CD14-positive monocyte (primary cell): ENCODE results near the gene CUBN. TPM values are rescaled to one million over a fixed set of nuclear protein-coding genes. Genes with fewer than 3 reads are reported as not detected.

Source experiments
- DNase-seq, 3 donors: peaks; one replicate each; pipeline ENCODE4 v3.0.0-alpha.2; 2011 to 2022
- H2AFZ ChIP-seq: 2 replicates; pipeline ENCODE4 v1.6.0; 2012; ENCODE audit warnings: mild to moderate bottlenecking, low read depth, low read length, inconsistent platforms; ENCODE audit not compliant: insufficient read depth, poor library complexity, severe bottlenecking
- H3K27ac ChIP-seq, 2 donors: 1 replicate in 1 of 2; 2 replicates in 1 of 2; pipeline ENCODE4 v1.5.1; 2012 to 2013; ENCODE audit warnings: low read length in 2 of 2, control low read depth in 1 of 2, inconsistent platforms in 1 of 2, low read depth in 1 of 2, mild to moderate bottlenecking in 1 of 2
- H3K27me3 ChIP-seq, 2 donors: one replicate each; pipeline versions ENCODE4 v1.6.0 to v1.6.1; 2011 to 2013; ENCODE audit warnings: low read length in 2 of 2; ENCODE audit not compliant: control insufficient read depth in 2 of 2, insufficient read depth in 2 of 2
- H3K36me3 ChIP-seq, 2 donors: replicated peaks in 1 of 2; 1 replicate in 1 of 2; 2 replicates in 1 of 2; pipeline versions ENCODE4 v1.5.1 to v1.6.1; 2012 to 2013; ENCODE audit warnings: low read length in 2 of 2, control low read depth in 1 of 2, inconsistent platforms in 1 of 2, mild to moderate bottlenecking in 1 of 2; ENCODE audit not compliant: insufficient read depth in 2 of 2, control insufficient read depth in 1 of 2
- H3K4me1 ChIP-seq, 2 donors: 1 replicate in 1 of 2; 2 replicates in 1 of 2; pipeline versions ENCODE4 v1.5.1 to v1.6.1; 2012 to 2013; ENCODE audit warnings: low read length in 2 of 2, control low read depth in 1 of 2, inconsistent platforms in 1 of 2, mild to moderate bottlenecking in 1 of 2, moderate library complexity in 1 of 2; ENCODE audit not compliant: insufficient read depth in 2 of 2, control insufficient read depth in 1 of 2
- H3K4me2 ChIP-seq: replicated peaks from 2 replicates; pipeline ENCODE3; 2012; ENCODE audit warnings: low read length, moderate library complexity, mild to moderate bottlenecking; ENCODE audit not compliant: poor library complexity, severe bottlenecking; ENCODE audit errors: extremely low read depth
- H3K4me3 ChIP-seq, 3 experiments: fragments of 200-600 bp in 1 of 3; sonication (generic) in 1 of 3; replicated peaks in 1 of 3; 1 replicate in 2 of 3; 2 replicates in 1 of 3; pipeline ENCODE4 v1.5.1; 2011 to 2013; ENCODE audit warnings: low read length in 3 of 3, mild to moderate bottlenecking in 3 of 3, control low read depth in 2 of 3, low read depth in 2 of 3, inconsistent platforms in 1 of 3, moderate library complexity in 1 of 3
- H3K79me2 ChIP-seq: 2 replicates; pipeline ENCODE4 v1.6.0; 2012; ENCODE audit warnings: mild to moderate bottlenecking, control low read depth, inconsistent platforms, low read length, moderate library complexity; ENCODE audit not compliant: insufficient read depth
- H3K9ac ChIP-seq: 2 replicates; pipeline ENCODE4 v1.6.0; 2017; ENCODE audit warnings: low read length, mild to moderate bottlenecking; ENCODE audit not compliant: insufficient read depth, poor library complexity, severe bottlenecking
- H3K9me3 ChIP-seq, 2 donors: replicated peaks in 1 of 2; 1 replicate in 1 of 2; 2 replicates in 1 of 2; pipeline versions ENCODE4 v1.5.1 to v1.6.1; 2012 to 2013; ENCODE audit warnings: low read length in 2 of 2, control low read depth in 1 of 2; ENCODE audit not compliant: control insufficient read depth in 1 of 2, insufficient read depth in 1 of 2
- H4K20me1 ChIP-seq: 2 replicates; pipeline ENCODE4 v1.6.0; 2012; ENCODE audit warnings: mild to moderate bottlenecking, low read length, control low read depth, moderate library complexity; ENCODE audit not compliant: insufficient read depth
- H3K27ac Mint-ChIP-seq, 7 donors: one replicate each; pipeline ENCODE4 v1.8.0; 2020; ENCODE audit warnings: mild to moderate bottlenecking in 7 of 7, mixed read lengths in 7 of 7, moderate library complexity in 6 of 7, inconsistent platforms in 2 of 7
- H3K27me3 Mint-ChIP-seq, 3 donors: one replicate each; pipeline ENCODE4 v1.8.0; 2021 to 2022; ENCODE audit warnings: low read depth in 3 of 3, mild to moderate bottlenecking in 3 of 3, mixed read lengths in 3 of 3, moderate library complexity in 3 of 3, inconsistent platforms in 1 of 3
- H3K36me3 Mint-ChIP-seq, 2 donors: one replicate each; pipeline ENCODE4 v1.8.0; 2020; ENCODE audit warnings: mixed read lengths in 2 of 2, inconsistent platforms in 1 of 2, mild to moderate bottlenecking in 1 of 2
- H3K4me1 Mint-ChIP-seq: one replicate; pipeline ENCODE4 v1.8.0; 2020; ENCODE audit warnings: mild to moderate bottlenecking, mixed read lengths
- H3K4me3 Mint-ChIP-seq, 2 donors: one replicate each; pipeline ENCODE4 v1.8.0; 2020; ENCODE audit warnings: mild to moderate bottlenecking in 2 of 2, mixed read lengths in 2 of 2, moderate library complexity in 1 of 2
- H3K9me3 Mint-ChIP-seq, 7 donors: one replicate each; pipeline ENCODE4 v1.8.0; 2020 to 2022; ENCODE audit warnings: mixed read lengths in 7 of 7, mild to moderate bottlenecking in 6 of 7, moderate library complexity in 6 of 7, inconsistent platforms in 2 of 7
- WGBS: methylation state at CpG from one replicate; pipeline ENCODE4 v1.1.5; 2013; ENCODE audit warnings: missing lambda C conversion rate; ENCODE audit not compliant: insufficient coverage; 5-methylcytosine and 5-hydroxymethylcytosine counted together
- intact Hi-C, 2 donors: fragments of 100-400 bp; cut with micrococcal nuclease; formaldehyde crosslinking; loops; one replicate each; pipeline versions ENCODE4 v1.15.0 to v1.15.1; 2023
- polyA plus RNA-seq, 3 donors: library from polyadenylated mRNA; depleted of rRNA in 1 of 3; unstranded in 2 of 3; stranded (reverse) in 1 of 3; fragments of 300-500 nt in 2 of 3; fragments of >200 nt in 1 of 3; fragmentation: Illumina TruSeq in 2 of 3; gene quantifications; 1 replicate in 2 of 3; 2 replicates in 1 of 3; pipeline ENCODE4 v1.2.3, GENCODE V29; 2012 to 2021
- TF ChIP-seq, protein P1 (sequence below): fragments of 200-600 bp; IDR thresholded peaks from one replicate; pipeline ENCODE4 v1.8.0; 2022; ENCODE audit warnings: antibody characterized with exemption, mild to moderate bottlenecking

Gene CUBN
- polyA plus RNA-seq, 3 donors, result 0.95 TPM; not detected in 2

DNA sequence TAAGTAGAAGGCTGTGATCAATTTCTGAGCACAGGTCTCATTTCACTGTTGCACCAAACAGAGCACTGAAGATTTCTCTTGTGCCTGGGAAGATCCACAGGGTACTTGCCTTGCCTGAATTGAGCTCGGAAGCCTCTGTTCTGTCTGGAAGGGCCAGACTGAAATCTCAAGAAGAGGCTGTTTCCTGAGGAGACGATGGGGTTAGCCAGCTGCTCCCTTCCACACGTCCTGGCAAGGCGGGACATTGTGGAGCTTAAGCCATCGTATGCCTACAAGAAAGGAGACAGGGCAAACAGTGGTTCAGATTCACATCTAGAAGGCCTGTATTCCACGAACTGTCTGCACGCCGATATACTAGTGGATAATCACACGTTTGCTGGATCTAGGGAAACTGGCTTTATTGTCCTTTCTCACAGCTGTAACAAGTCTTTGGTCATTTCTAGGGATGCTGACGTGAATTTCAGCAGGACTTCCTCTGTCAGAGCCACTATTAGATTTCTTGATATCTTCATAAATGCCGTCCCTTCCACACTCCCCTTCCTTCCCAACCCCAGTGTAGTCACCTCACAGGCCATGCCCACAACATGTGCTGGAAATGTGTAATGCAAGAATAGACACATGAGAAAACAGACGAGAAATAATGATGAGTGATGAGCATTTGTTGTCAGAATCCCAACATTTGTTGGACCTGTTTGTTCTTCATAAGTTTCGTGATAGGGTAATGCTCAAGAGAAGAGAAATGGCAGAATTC, 175.2 kb downstream of the CUBN start:
- 94% methylated on average over 10 of the region's 13 CpGs for WGBS
- H2AFZ ChIP-seq, result no peak overlapping the region
- H3K4me2 ChIP-seq, result no peak overlapping the region
- H4K20me1 ChIP-seq, result no peaks in the 10 kb centered on the region
- no peaks in the 10 kb centered on the region for H3K36me3 ChIP-seq
- H3K27ac Mint-ChIP-seq, result no peak overlapping the region
- peaks cover 20% of the 10 kb centered on the region for H3K4me1 Mint-ChIP-seq
- H3K27me3 Mint-ChIP-seq, result peaks cover 2 to 8% (median 3%) of the 10 kb centered on the region in 3 donors
- H3K79me2 ChIP-seq, result no peaks in the 10 kb centered on the region
- TF ChIP-seq, protein P1, sequence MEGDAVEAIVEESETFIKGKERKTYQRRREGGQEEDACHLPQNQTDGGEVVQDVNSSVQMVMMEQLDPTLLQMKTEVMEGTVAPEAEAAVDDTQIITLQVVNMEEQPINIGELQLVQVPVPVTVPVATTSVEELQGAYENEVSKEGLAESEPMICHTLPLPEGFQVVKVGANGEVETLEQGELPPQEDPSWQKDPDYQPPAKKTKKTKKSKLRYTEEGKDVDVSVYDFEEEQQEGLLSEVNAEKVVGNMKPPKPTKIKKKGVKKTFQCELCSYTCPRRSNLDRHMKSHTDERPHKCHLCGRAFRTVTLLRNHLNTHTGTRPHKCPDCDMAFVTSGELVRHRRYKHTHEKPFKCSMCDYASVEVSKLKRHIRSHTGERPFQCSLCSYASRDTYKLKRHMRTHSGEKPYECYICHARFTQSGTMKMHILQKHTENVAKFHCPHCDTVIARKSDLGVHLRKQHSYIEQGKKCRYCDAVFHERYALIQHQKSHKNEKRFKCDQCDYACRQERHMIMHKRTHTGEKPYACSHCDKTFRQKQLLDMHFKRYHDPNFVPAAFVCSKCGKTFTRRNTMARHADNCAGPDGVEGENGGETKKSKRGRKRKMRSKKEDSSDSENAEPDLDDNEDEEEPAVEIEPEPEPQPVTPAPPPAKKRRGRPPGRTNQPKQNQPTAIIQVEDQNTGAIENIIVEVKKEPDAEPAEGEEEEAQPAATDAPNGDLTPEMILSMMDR, result no peak
- no peak overlapping the region for H3K4me3 ChIP-seq
- peaks cover 0 to 2% (median 0%) of the 10 kb centered on the region in 7 donors for H3K9me3 Mint-ChIP-seq
- peaks cover 4 to 15% of the 10 kb centered on the region in 2 donors for H3K4me1 ChIP-seq
- intact Hi-C loops, result no loop called here
- H3K9me3 ChIP-seq, result no peaks in the 10 kb centered on the region
- no peak overlapping the region for H3K4me3 Mint-ChIP-seq
- H3K27me3 ChIP-seq, result no peaks in the 10 kb centered on the region
- H3K9ac ChIP-seq, result no peak overlapping the region
- H3K27ac ChIP-seq, result no peak overlapping the region
- DNase-seq, result no peak
- no peaks in the 10 kb centered on the region for H3K36me3 Mint-ChIP-seq

DNA sequence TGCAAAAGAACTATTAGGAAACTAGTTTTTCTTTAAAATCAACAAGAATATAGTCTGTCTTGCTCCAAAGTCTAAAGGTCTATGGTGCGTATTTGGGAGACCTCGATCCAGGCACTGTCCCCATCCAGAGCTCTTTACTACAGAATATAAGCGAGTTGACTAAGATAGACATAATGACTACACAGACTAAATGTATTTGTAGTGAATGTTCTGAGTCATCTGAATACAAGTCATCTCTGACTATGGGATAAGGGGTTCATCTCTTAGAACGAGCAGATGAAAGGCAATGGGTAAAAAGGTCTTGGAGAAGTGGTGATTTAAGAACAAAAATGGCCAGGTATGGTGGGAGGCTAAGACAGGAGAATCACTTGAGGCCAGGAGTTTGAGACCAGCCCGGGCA, 176.3 kb downstream of the CUBN start:
- no peaks in the 10 kb centered on the region for H3K27me3 ChIP-seq
- H2AFZ ChIP-seq, result no peak overlapping the region
- no peak overlapping the region for H3K9ac ChIP-seq
- peaks cover 2 to 9% (median 3%) of the 10 kb centered on the region in 3 donors for H3K27me3 Mint-ChIP-seq
- TF ChIP-seq, protein P1, result no peak
- WGBS, result 83% methylated on average over 2 of the region's 5 CpGs
- DNase-seq, result no peak
- no peak overlapping the region for H3K27ac Mint-ChIP-seq
- H3K79me2 ChIP-seq, result no peaks in the 10 kb centered on the region
- intact Hi-C loops, result no loop called here
- H3K4me3 ChIP-seq, result no peak overlapping the region
- H3K9me3 ChIP-seq, result no peaks in the 10 kb centered on the region
- H4K20me1 ChIP-seq, result no peaks in the 10 kb centered on the region
- H3K36me3 Mint-ChIP-seq, result no peaks in the 10 kb centered on the region
- H3K9me3 Mint-ChIP-seq, result peaks cover 0 to 2% (median 0%) of the 10 kb centered on the region in 7 donors
- no peak overlapping the region for H3K27ac ChIP-seq
- no peaks in the 10 kb centered on the region for H3K36me3 ChIP-seq
- no peak overlapping the region for H3K4me2 ChIP-seq
- no peak overlapping the region for H3K4me3 Mint-ChIP-seq
- peaks cover 20% of the 10 kb centered on the region for H3K4me1 Mint-ChIP-seq
- peaks cover 4 to 15% of the 10 kb centered on the region in 2 donors for H3K4me1 ChIP-seq
